Kidney epithelial cell (primary cell): ENCODE results near the gene NECTIN1. TPM values are rescaled to one million over a fixed set of nuclear protein-coding genes. Genes with fewer than 3 reads are reported as not detected.

Source experiments
- DNase-seq: peaks from one replicate; pipeline ENCODE4 v3.0.0-alpha.2; 2010; ENCODE audit warnings: low read depth
- H3K27me3 ChIP-seq: 2 replicates; pipeline ENCODE4 v1.6.0; 2011; ENCODE audit warnings: low read length; ENCODE audit not compliant: control insufficient read depth, insufficient read depth
- H3K36me3 ChIP-seq: 2 replicates; pipeline ENCODE4 v1.5.1; 2011; ENCODE audit warnings: low read length; ENCODE audit not compliant: control insufficient read depth, insufficient read depth
- H3K4me3 ChIP-seq: 2 replicates; pipeline ENCODE4 v1.5.1; 2011; ENCODE audit warnings: low read depth, mild to moderate bottlenecking, control low read depth, low read length
- total RNA-seq: library from RNA; depleted of rRNA; stranded (reverse); fragments of >200 nt; gene quantifications from 2 replicates; pipeline ENCODE4 v1.2.3, GENCODE V29; 2015
- TF ChIP-seq, protein P1 (sequence below): IDR thresholded peaks from 2 replicates; pipeline ENCODE4 v1.5.1; 2011; ENCODE audit warnings: mild to moderate bottlenecking, moderate library complexity, low read length, control low read depth, inconsistent platforms; ENCODE audit not compliant: insufficient read depth, poor library complexity, severe bottlenecking

NECTIN1 gene
- total RNA-seq, 1 donor from 2014 or later, result 15.0 TPM

DNA sequence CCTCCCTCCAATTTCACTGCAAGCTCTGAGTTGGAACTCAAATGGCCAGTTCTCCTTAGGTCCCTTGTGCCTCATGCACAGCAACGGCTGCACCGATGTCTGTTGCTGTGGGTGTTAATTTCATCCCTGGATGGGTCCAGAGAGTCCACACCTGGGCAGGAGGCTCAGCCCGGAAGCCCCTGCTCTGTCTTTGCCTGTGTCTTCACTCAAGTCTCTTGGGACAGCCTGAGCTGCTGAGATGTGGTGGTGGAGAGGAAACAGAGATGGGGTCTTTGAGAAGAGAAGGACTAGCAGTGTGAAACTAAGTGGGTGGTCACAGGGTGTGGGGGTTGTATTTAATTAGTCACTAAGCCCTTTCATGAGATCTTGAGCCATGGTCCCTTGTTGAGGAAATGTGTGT lies 109.3 kb downstream of the NECTIN1 start:
- no peak for DNase-seq

DNA sequence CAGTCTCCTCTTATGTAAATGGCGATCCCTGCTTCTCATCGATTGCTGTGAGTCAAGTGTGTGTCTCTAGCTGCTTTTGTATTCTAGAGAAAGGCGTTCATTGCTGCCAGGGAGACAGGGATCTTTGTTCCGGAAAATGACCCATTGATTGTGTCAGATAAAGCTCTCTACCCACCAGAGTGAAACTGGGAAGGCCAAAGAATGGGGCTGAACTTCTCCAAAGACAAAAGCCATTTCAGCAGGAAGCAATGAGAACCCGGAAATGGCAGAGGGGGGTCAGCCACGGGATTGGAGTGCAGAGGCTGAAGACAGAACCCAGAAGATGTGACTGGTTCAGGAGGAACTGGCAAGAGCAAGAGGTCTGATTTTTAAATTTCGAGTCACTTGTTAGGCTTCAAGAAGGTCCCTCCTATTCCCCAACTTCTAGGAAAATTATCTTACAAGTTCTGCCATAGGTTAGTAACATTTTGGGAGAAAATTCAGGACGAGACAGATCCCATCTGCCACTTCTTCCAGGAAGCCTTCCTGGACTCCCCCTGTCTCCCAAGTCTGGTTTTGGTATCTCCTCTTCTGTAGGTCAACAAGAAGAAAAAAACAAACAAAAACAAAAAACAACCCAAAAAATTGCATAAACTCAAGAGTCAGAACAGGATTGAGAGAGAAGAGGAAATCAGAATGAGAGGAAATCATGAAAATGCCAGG lies 110.6 kb downstream of the NECTIN1 start:
- H3K36me3 ChIP-seq, result no peaks in the 10 kb centered on the region
- DNase-seq, result no peak

More for the DNA sequence above, 109.3 kb downstream of the NECTIN1 start:
- Histone ChIP-seq H3K27me3 (peaks cover 2% of the 10 kb centered on the region), H3K36me3 (no peaks in the 10 kb centered on the region), H3K4me3 (no peak overlapping the region)
- TF ChIP-seq, protein P1, sequence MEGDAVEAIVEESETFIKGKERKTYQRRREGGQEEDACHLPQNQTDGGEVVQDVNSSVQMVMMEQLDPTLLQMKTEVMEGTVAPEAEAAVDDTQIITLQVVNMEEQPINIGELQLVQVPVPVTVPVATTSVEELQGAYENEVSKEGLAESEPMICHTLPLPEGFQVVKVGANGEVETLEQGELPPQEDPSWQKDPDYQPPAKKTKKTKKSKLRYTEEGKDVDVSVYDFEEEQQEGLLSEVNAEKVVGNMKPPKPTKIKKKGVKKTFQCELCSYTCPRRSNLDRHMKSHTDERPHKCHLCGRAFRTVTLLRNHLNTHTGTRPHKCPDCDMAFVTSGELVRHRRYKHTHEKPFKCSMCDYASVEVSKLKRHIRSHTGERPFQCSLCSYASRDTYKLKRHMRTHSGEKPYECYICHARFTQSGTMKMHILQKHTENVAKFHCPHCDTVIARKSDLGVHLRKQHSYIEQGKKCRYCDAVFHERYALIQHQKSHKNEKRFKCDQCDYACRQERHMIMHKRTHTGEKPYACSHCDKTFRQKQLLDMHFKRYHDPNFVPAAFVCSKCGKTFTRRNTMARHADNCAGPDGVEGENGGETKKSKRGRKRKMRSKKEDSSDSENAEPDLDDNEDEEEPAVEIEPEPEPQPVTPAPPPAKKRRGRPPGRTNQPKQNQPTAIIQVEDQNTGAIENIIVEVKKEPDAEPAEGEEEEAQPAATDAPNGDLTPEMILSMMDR, result no peak

DNA sequence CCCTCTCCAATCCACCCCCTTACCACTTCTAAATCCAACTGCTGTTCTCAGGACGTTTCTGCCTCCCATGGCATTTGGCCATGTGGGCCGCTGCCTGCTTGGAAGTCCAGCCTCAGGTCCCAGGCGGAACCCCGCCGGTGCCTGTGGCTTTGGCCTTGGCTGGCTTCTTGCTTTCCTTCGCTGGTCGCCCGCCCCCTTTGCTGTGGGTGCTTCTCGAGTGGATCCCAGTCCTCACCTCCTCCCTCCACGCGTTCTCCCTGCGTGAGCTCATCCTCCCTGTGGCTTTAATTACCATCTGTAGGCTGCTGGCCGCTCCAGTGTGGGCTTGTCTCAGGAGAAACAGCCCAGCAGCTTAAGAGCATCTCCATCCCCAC lies 111.7 kb downstream of the NECTIN1 start:
- no peaks in the 10 kb centered on the region for H3K27me3 ChIP-seq
- no peak overlapping the region for H3K4me3 ChIP-seq
- no peaks in the 10 kb centered on the region for H3K36me3 ChIP-seq
- DNase-seq, result no peak
- TF ChIP-seq, protein P1, result no peak

More for the DNA sequence above, 110.6 kb downstream of the NECTIN1 start:
- no peaks in the 10 kb centered on the region for H3K27me3 ChIP-seq
- H3K4me3 ChIP-seq, result no peak overlapping the region
- TF ChIP-seq, protein P1, result no peak

DNA sequence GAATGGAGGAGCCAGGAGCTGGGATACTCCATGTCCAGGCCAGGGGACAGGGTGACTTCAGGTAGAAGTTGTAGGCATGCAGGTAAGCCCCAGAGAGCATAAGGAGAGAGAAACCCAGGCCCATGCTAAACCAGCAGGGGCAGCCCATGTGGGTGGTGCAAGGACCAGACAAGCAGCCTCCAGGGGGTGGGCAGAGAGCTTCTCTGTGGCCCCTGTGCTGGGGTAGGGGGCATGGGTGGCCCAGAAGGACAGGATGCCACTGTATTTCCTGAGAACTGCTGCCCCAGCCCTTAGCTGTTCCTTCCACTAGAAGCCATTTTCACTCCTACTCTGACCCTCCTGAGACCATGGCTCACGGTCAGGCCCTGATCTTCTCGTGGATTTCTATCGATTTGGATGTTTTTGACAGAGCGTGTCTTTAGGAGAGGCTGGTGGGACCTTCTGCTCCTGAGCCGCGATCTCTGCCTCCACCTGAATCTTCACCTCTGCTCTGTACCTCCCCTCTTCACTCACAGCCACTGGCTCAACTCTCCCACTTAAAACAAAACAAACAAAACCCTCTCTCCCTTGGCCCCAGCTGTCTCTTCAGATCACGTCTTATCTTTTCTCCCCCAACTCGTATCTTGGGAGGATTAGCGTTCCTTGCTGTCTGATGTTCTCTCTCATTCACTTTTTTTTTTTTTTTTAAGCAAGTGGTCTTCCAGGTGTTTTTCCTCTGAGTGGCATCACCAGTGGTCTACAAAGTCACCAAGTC lies 112.2 kb downstream of the NECTIN1 start:
- no peaks in the 10 kb centered on the region for H3K27me3 ChIP-seq
- DNase-seq, result no peak
- TF ChIP-seq, protein P1, result no peak
- no peak overlapping the region for H3K4me3 ChIP-seq
- H3K36me3 ChIP-seq, result no peaks in the 10 kb centered on the region

DNA sequence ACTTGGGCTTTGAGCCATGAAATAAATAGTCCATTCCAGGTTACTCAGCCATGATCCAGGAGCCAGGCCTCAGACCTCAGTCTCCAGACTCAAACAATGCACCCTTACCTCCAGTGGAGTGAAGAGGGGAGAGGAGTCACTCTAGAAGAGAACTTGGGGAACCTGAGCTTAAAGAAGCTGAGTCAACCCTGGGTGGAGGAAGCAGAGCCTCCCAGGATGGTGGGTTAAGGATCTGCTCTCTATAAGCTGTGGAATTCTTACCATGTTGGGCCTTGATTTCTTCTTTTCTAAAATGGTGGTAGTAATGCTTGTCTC lies 113.2 kb downstream of the NECTIN1 start:
- no peak overlapping the region for H3K4me3 ChIP-seq
- TF ChIP-seq, protein P1, result no peak
- no peak for DNase-seq
- H3K27me3 ChIP-seq, result no peaks in the 10 kb centered on the region
- H3K36me3 ChIP-seq, result no peaks in the 10 kb centered on the region
